ENCODE data around the gene C1QTNF12. TPM values are rescaled to one million over a fixed set of nuclear protein-coding genes. Genes with fewer than 3 reads are reported as not detected.

C1QTNF12 gene
- total RNA-seq, 4 donors from 2014 or later: 0.33 to 0.52 TPM; not detected in 2

GRCh38 chr1:1275836-1276235, 29.3 kb upstream of the C1QTNF12 start:
- Histone ChIP-seq H3K4me1 (peaks cover 30 to 42% (median 33%) of the 10 kb centered on the region in 4 donors), H3K27ac (replicated peaks in 1 of 4) (no peak overlapping the region), H3K36me3 (peaks cover 0 to 5% (median 0%) of the 10 kb centered on the region in 4 donors), H3K27me3 (no peaks in the 10 kb centered on the region), H3K4me3 (no peak overlapping the region), H3K9me3 (no peaks in the 10 kb centered on the region)
- TF ChIP-seq EP300 (IDR thresholded peaks at IDR 0.05): no peak
- no peak for TF ChIP-seq CTCF (IDR thresholded peaks at IDR 0.05)
- TF ChIP-seq POLR2A (IDR thresholded peaks at IDR 0.05; ENCODE audit: low read depth): no peak
- TF ChIP-seq POLR2AphosphoS5 (IDR thresholded peaks at IDR 0.05): no peak
- WGBS: 74% methylated on average over 9 of the region's 9 CpGs
- intact Hi-C loops (cut with DNase I): no loop called here
- DNase-seq (ENCODE audit: extremely low spot score): no peak

- DNase-seq (ENCODE audit: extremely low spot score): no peak
- intact Hi-C loops (cut with DNase I): loop anchor here (5.0 kb wide), 1 partner anchor 43 kb away; the partner anchor contains the start of genes B3GALT6 and SDF4
- Histone ChIP-seq H3K27me3 (no peaks in the 10 kb centered on the region), H3K9me3 (no peaks in the 10 kb centered on the region), H3K27ac (replicated peaks in 1 of 4) (peak overlapping the region; percentile 81 to 92 (median 86)), H3K36me3 (peaks cover 0 to 5% (median under 1%) of the 10 kb centered on the region in 4 donors), H3K4me1 (peaks cover 39 to 51% (median 42%) of the 10 kb centered on the region in 4 donors), H3K4me3 (peak overlapping the region; percentile 69 to 98 (median 96))
- no peak for TF ChIP-seq POLR2AphosphoS5 (IDR thresholded peaks at IDR 0.05)
- no peak for TF ChIP-seq POLR2A (IDR thresholded peaks at IDR 0.05; ENCODE audit: low read depth)
- no peak for TF ChIP-seq CTCF (IDR thresholded peaks at IDR 0.05)
- TF ChIP-seq EP300 (IDR thresholded peaks at IDR 0.05): no peak
- 87% methylated on average over 6 of the region's 15 CpGs for WGBS
Measured at GRCh38 chr1:1274931-1275431, 28.5 kb upstream of the C1QTNF12 start.

GRCh38 chr1:1274299-1274930, 27.9 kb upstream of the C1QTNF12 start:
- H3K36me3 ChIP-seq: peaks cover 0 to 5% (median 2%) of the 10 kb centered on the region in 4 donors
- H3K27ac ChIP-seq (replicated peaks in 1 of 4): peak overlapping the region; percentile 81 to 92 (median 86)
- intact Hi-C loops (cut with DNase I): loop anchor here (5.0 kb wide), 1 partner anchor 42 kb away; the partner anchor contains the start of genes B3GALT6 and SDF4
- TF ChIP-seq POLR2AphosphoS5 (IDR thresholded peaks at IDR 0.05): no peak
- TF ChIP-seq CTCF (IDR thresholded peaks at IDR 0.05): no peak
- TF ChIP-seq POLR2A (IDR thresholded peaks at IDR 0.05; ENCODE audit: low read depth): no peak
- TF ChIP-seq EP300 (IDR thresholded peaks at IDR 0.05): no peak
- H3K27me3 ChIP-seq: no peaks in the 10 kb centered on the region
- H3K4me3 ChIP-seq: peak overlapping the region; percentile 69 to 98 (median 96)
- H3K4me1 ChIP-seq: peaks cover 40 to 56% (median 47%) of the 10 kb centered on the region in 4 donors
- WGBS: 39% methylated on average over 6 of the region's 31 CpGs
- DNase-seq (ENCODE audit: extremely low spot score): no peak
- H3K9me3 ChIP-seq: no peaks in the 10 kb centered on the region

- Histone ChIP-seq H3K4me1 (peaks cover 40 to 64% (median 50%) of the 10 kb centered on the region in 4 donors), H3K9me3 (no peaks in the 10 kb centered on the region), H3K27ac (replicated peaks in 1 of 4) (peak within 1 kb of the TSS; percentile 81 to 92 (median 86)), H3K27me3 (no peaks in the 10 kb centered on the region), H3K36me3 (peaks cover 0 to 7% (median 2%) of the 10 kb centered on the region in 4 donors), H3K4me3 (peak within 1 kb of the TSS; percentile 69 to 98 (median 96))
- TF ChIP-seq POLR2A (IDR thresholded peaks at IDR 0.05; ENCODE audit: low read depth): peak; percentile 30
- no peak for TF ChIP-seq CTCF (IDR thresholded peaks at IDR 0.05)
- no peak for TF ChIP-seq EP300 (IDR thresholded peaks at IDR 0.05)
- peak; percentile 80 to 82 for TF ChIP-seq POLR2AphosphoS5 (IDR thresholded peaks at IDR 0.05)
- intact Hi-C loops (cut with DNase I): loop anchor here (5.0 kb wide), 1 partner anchor 41 kb away; the partner anchor contains the start of genes B3GALT6 and SDF4
- WGBS: 0% methylated on average over 9 of the region's 105 CpGs
- DNase-seq (ENCODE audit: extremely low spot score): peak; percentile 97
Measured at GRCh38 chr1:1273512-1274298, 27.2 kb upstream of the C1QTNF12 start, which contains the start of gene UBE2J2. TSS of gene UBE2J2 (minus strand) at chr1:1273854. CDS start at chr1:1267992, 5,862 bp downstream.
